ENCODE results near the gene KCTD11. TPM values are rescaled to one million over a fixed set of nuclear protein-coding genes. Genes with fewer than 3 reads are reported as not detected.

The KCTD11 gene
- total and polyA plus RNA-seq, 10 of the 15 experiments (the other 5 are each of a cell fraction or from before 2014, with no cell fraction given) = 0.05 to 7.3 (median 2.9) TPM

DNA sequence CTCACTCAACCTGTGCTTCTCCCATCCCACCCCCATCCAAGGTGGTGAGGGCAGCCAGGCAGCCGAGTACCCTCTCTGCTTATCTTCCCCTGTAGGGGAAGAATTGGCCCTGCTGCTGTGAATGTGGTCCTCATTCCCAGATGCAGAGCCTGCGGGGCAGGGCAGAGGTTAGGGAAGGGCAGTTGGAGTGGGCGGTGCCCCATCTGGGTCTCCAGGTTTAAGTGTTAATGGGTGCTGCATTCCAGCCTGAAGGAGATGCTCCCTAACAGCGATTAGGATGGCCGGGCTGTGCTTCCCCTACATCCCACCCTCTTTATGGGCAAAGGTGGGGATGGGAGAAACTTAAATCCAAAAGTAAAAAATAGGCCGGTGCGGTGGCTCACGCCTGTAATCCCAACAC lies 15.1 kb downstream of the KCTD11 start (continued):
- TF ChIP-seq, protein P1, sequence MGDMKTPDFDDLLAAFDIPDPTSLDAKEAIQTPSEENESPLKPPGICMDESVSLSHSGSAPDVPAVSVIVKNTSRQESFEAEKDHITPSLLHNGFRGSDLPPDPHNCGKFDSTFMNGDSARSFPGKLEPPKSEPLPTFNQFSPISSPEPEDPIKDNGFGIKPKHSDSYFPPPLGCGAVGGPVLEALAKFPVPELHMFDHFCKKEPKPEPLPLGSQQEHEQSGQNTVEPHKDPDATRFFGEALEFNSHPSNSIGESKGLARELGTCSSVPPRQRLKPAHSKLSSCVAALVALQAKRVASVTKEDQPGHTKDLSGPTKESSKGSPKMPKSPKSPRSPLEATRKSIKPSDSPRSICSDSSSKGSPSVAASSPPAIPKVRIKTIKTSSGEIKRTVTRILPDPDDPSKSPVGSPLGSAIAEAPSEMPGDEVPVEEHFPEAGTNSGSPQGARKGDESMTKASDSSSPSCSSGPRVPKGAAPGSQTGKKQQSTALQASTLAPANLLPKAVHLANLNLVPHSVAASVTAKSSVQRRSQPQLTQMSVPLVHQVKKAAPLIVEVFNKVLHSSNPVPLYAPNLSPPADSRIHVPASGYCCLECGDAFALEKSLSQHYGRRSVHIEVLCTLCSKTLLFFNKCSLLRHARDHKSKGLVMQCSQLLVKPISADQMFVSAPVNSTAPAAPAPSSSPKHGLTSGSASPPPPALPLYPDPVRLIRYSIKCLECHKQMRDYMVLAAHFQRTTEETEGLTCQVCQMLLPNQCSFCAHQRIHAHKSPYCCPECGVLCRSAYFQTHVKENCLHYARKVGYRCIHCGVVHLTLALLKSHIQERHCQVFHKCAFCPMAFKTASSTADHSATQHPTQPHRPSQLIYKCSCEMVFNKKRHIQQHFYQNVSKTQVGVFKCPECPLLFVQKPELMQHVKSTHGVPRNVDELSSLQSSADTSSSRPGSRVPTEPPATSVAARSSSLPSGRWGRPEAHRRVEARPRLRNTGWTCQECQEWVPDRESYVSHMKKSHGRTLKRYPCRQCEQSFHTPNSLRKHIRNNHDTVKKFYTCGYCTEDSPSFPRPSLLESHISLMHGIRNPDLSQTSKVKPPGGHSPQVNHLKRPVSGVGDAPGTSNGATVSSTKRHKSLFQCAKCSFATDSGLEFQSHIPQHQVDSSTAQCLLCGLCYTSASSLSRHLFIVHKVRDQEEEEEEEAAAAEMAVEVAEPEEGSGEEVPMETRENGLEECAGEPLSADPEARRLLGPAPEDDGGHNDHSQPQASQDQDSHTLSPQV (IDR thresholded peaks at IDR 0.05) = no peak
- TF ChIP-seq MTA2 (IDR thresholded peaks at IDR 0.05; ENCODE audit: low read depth) = no peak

DNA sequence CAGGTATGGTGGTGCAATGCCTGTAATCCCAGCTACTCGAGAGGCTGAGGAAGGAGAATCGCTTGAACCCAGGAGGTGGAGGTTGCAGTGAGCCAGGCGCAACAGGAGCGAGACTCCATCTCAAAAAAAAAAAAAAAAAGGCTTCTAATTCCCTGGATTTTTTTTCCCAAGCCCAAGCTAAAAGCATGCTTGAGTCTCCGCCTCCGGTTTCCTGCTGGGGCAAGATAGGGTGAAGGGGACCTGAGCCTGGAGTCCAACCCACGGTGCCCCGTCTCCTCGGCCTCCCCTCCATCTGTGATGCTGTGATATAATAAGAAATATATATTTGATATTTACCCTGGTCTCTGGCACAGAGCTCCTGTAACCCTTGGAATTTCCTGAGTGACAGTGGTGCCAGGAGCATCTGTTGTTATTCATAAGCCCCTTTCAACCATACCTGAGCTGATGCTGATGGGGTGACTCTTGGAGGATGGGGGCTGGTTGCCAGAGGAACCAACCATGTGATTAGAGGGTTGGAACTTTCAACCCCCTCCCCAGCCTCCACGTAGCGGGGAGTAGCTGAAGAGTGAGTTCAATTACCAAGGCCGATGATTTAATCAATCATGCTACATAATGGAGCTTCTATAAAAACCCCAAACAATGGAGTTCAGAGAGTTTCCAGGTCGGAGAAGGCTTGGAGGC lies 16.1 kb downstream of the KCTD11 start:
- H3K4me1 ChIP-seq (ENCODE audit: control insufficient read depth, insufficient read depth, low read length) = no peaks in the 10 kb centered on the region
- ChIA-PET POLR2A (no interaction called here), CTCF (interaction anchor here (1.1 to 1.6 kb wide), 2 partner anchors 12 to 13 kb away, joined by 5 to 6 read pairs; partner anchors contain the start of gene TMEM95), RAD21 (ENCODE audit: unreplicated experiment) (interaction anchor here (0.6 kb wide), 1 partner anchor 141 kb away, joined by 3 read pairs; no protein-coding TSS in a partner anchor), SMC1A (ENCODE audit: uncharacterized antibody, unreplicated experiment) (no interaction called here)
- no peak overlapping the region for H3K4me2 ChIP-seq (ENCODE audit: control insufficient read depth, insufficient read depth)
- no peak for FAIRE-seq
- H3K79me2 ChIP-seq (ENCODE audit: control insufficient read depth, insufficient read depth, low read length) = no peaks in the 10 kb centered on the region
- H2AFZ ChIP-seq (ENCODE audit: control insufficient read depth, low read depth, low read length) = no peak overlapping the region
- no peak overlapping the region for H3K27ac ChIP-seq (ENCODE audit: control insufficient read depth, insufficient read depth)
- H3K9ac ChIP-seq (ENCODE audit: control insufficient read depth, insufficient read depth, low read length) = no peak overlapping the region
- no peaks in the 10 kb centered on the region for H3K27me3 ChIP-seq (replicated peaks in 1 of 2; ENCODE audit: control insufficient read depth in 2 of 2, insufficient read depth in 2 of 2, low read length in 1 of 2)
- H3K36me3 ChIP-seq (ENCODE audit: control insufficient read depth in 2 of 2, insufficient read depth in 2 of 2, low read length in 1 of 2) = no peaks in the 10 kb centered on the region
- no peak overlapping the region for H3K4me3 ChIP-seq
- in situ Hi-C loops (cut with MboI) (no loop called here), intact Hi-C loops (cut with micrococcal nuclease; ENCODE audit: unreplicated experiment) (no loop called here)
- ATAC-seq = no peak
- no peaks in the 10 kb centered on the region for H4K20me1 ChIP-seq (ENCODE audit: control insufficient read depth, insufficient read depth)
- no TSS peak for BruUV-seq (replicated peaks)
- DNase-seq (ENCODE audit: low read depth, low spot score) = no peak
- no peaks in the 10 kb centered on the region for H3K9me3 ChIP-seq (replicated peaks; ENCODE audit: control insufficient read depth, insufficient read depth, low read length)
- WGBS (ENCODE audit: insufficient coverage, insufficient replicate concordance, low lambda C conversion rate, missing lambda C conversion rate) = 51% methylated on average over 12 of the region's 13 CpGs
- TF ChIP-seq, protein P2, sequence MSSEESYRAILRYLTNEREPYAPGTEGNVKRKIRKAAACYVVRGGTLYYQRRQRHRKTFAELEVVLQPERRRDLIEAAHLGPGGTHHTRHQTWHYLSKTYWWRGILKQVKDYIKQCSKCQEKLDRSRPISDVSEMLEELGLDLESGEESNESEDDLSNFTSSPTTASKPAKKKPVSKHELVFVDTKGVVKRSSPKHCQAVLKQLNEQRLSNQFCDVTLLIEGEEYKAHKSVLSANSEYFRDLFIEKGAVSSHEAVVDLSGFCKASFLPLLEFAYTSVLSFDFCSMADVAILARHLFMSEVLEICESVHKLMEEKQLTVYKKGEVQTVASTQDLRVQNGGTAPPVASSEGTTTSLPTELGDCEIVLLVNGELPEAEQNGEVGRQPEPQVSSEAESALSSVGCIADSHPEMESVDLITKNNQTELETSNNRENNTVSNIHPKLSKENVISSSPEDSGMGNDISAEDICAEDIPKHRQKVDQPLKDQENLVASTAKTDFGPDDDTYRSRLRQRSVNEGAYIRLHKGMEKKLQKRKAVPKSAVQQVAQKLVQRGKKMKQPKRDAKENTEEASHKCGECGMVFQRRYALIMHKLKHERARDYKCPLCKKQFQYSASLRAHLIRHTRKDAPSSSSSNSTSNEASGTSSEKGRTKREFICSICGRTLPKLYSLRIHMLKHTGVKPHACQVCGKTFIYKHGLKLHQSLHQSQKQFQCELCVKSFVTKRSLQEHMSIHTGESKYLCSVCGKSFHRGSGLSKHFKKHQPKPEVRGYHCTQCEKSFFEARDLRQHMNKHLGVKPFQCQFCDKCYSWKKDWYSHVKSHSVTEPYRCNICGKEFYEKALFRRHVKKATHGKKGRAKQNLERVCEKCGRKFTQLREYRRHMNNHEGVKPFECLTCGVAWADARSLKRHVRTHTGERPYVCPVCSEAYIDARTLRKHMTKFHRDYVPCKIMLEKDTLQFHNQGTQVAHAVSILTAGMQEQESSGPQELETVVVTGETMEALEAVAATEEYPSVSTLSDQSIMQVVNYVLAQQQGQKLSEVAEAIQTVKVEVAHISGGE (CRISPR knock-in tag; IDR thresholded peaks at IDR 0.05) = no peak
- TF ChIP-seq PAX8 (IDR thresholded peaks at IDR 0.05) (no peak), GATAD2B (conservative IDR thresholded peaks at IDR 0.05; ENCODE audit: low read depth) (no peak), DPF2 (IDR thresholded peaks at IDR 0.05) (no peak), LARP7 (IDR thresholded peaks at IDR 0.05) (no peak), EGR1 (IDR thresholded peaks at IDR 0.05; ENCODE audit: borderline replicate concordance in 1 of 2, low read depth in 2 of 2, low read length in 2 of 2) (no peak), CHD4 (IDR thresholded peaks at IDR 0.05) (no peak), ZSCAN29 (IDR thresholded peaks at IDR 0.05) (no peak), FOS (IDR thresholded peaks at IDR 0.05; ENCODE audit: borderline replicate concordance, extremely low read depth, insufficient read length) (no peak), RUNX3 (IDR thresholded peaks at IDR 0.05; ENCODE audit: low read length) (no peak), FOXK2 (IDR thresholded peaks at IDR 0.05) (no peak)
- TF ChIP-seq, protein P3, sequence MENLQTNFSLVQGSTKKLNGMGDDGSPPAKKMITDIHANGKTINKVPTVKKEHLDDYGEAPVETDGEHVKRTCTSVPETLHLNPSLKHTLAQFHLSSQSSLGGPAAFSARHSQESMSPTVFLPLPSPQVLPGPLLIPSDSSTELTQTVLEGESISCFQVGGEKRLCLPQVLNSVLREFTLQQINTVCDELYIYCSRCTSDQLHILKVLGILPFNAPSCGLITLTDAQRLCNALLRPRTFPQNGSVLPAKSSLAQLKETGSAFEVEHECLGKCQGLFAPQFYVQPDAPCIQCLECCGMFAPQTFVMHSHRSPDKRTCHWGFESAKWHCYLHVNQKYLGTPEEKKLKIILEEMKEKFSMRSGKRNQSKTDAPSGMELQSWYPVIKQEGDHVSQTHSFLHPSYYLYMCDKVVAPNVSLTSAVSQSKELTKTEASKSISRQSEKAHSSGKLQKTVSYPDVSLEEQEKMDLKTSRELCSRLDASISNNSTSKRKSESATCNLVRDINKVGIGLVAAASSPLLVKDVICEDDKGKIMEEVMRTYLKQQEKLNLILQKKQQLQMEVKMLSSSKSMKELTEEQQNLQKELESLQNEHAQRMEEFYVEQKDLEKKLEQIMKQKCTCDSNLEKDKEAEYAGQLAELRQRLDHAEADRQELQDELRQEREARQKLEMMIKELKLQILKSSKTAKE (IDR thresholded peaks at IDR 0.05; ENCODE audit: low read depth, poor library complexity, severe bottlenecking) = no peak

All from GM12878 (cell line).